GM12873 (cell line): ENCODE data around the gene MBP.
A peak's percentile ranks its signal among the peaks of the same experiment; 100 is the strongest.

ENCODE experiments used
- CTCF ChIP-seq: IDR thresholded peaks from 2 replicates; pipeline ENCODE4 v1.5.1; 2012; ENCODE audit warnings: low read depth, mild to moderate bottlenecking, moderate library complexity, low read length, control low read depth; ENCODE audit not compliant: insufficient read depth; ENCODE audit errors: missing control alignments

The MBP gene

GRCh38 chr18:76967721-76968472 lies 164.7 kb downstream of the MBP start:
- no peak for TF ChIP-seq CTCF

GRCh38 chr18:76965555-76966151 lies 166.9 kb downstream of the MBP start:
- TF ChIP-seq CTCF: peak; percentile 7

GRCh38 chr18:76963936-76964335 lies 168.6 kb downstream of the MBP start:
- no peak for TF ChIP-seq CTCF

- no peak for TF ChIP-seq CTCF
Observed at GRCh38 chr18:76962851-76963250, 169.7 kb downstream of the MBP start.

- TF ChIP-seq CTCF: no peak
Observed at GRCh38 chr18:76960528-76961035, 172.0 kb downstream of the MBP start.

- no peak for TF ChIP-seq CTCF
Observed at GRCh38 chr18:76959605-76960004, 173.0 kb downstream of the MBP start.

GRCh38 chr18:76958692-76959341 lies 173.8 kb downstream of the MBP start:
- no peak for TF ChIP-seq CTCF
